H1 (cell line): ENCODE measurements around the gene CUBN. TPM values are rescaled to one million over a fixed set of nuclear protein-coding genes. Genes with fewer than 3 reads are reported as not detected.

ENCODE experiments used
- ATF3 ChIP-seq: IDR thresholded peaks from 2 replicates; pipeline ENCODE4 v1.6.1; 2011; ENCODE audit warnings: low read depth, mild to moderate bottlenecking, low read length; ENCODE audit not compliant: insufficient read depth
- CHD1 ChIP-seq: IDR thresholded peaks from 2 replicates; pipeline ENCODE4 v1.6.1; 2012; ENCODE audit warnings: low read depth, low read length, improper control_type of control experiment
- polyA plus RNA-seq, 7 experiments: library from polyadenylated mRNA; depleted of rRNA in 3 of 7; stranded (reverse) in 5 of 7; unstranded in 2 of 7; fragments of >200 nt in 5 of 7; fragments of 200-250 nt in 2 of 7; gene quantifications; 1 replicate in 5 of 7; 2 replicates in 1 of 7; 4 replicates in 1 of 7; pipeline versions ENCODE4 v1.2.1 to v1.2.3, GENCODE V29; 2011 to 2013; ENCODE audit warnings: missing spikeins in 2 of 7, mixed read lengths in 2 of 7
- total RNA-seq: library from RNA; stranded (reverse); fragmentation: NEBNext Ultra II Directional; extraction: Animal tissue kit (Norgen Biotek cat#: 25700); gene quantifications from 2 replicates; pipeline ENCODE4 v1.2.1, GENCODE V29; 2021
- TF ChIP-seq, protein P1 (sequence below): IDR thresholded peaks from 2 replicates; pipeline ENCODE4 v1.6.1; 2012; ENCODE audit warnings: low read length, inconsistent platforms

CUBN gene
- total and polyA plus RNA-seq, 2 of the 8 experiments (the other 6 are each of a cell fraction or from before 2014, with no cell fraction given): 0.04 to 0.08 TPM

DNA sequence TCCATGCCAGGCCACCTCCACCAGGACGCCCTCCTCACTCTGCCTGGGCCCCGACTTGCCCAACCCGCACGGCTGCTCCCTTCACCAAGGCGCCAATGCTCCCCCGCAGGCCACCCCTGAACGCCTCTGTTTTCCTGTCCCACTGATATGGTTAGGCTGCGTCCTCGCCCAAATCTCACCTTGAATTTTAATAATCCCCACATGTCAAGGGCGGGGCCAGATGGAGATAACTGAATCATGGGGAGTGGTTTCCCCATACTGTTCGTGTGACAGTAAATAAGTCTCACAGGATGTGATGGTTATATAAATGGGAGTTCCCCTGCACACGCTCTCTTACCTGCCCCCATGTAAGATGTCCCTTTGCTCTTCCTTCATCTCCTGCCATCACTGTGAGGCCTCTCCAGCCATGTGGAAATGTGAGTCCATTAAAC is 342.2 kb downstream of the CUBN start (continued):
- TF ChIP-seq, protein P1, sequence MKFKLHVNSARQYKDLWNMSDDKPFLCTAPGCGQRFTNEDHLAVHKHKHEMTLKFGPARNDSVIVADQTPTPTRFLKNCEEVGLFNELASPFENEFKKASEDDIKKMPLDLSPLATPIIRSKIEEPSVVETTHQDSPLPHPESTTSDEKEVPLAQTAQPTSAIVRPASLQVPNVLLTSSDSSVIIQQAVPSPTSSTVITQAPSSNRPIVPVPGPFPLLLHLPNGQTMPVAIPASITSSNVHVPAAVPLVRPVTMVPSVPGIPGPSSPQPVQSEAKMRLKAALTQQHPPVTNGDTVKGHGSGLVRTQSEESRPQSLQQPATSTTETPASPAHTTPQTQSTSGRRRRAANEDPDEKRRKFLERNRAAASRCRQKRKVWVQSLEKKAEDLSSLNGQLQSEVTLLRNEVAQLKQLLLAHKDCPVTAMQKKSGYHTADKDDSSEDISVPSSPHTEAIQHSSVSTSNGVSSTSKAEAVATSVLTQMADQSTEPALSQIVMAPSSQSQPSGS: no peak
- TF ChIP-seq CHD1 (no peak), ATF3 (no peak)
- TF ChIP-seq, all 59 proteins: peak for 0
